ENCODE data around the gene OGA.

GRCh38 chr10:101769541-101770180 lies 48.6 kb downstream of the OGA start:
- TF ChIP-seq CTCF (IDR thresholded peaks at IDR 0.05; ENCODE audit: poor library complexity) (no peak), EZH2 (IDR thresholded peaks at IDR 0.05; ENCODE audit: borderline replicate concordance) (no peak), EZH2phosphoT487 (IDR thresholded peaks at IDR 0.05; ENCODE audit: low read depth, severe bottlenecking, unreplicated experiment) (no peak)
